ENCODE measurements around the gene ASNSD1.

GRCh38 chr2:189679226-189679625 is 18.0 kb downstream of the ASNSD1 start:
- TF ChIP-seq CTCF (IDR thresholded peaks at IDR 0.05; ENCODE audit: borderline replicate concordance, extremely low read depth, low read length, poor library complexity, severe bottlenecking) (no peak), EZH2 (IDR thresholded peaks at IDR 0.05; ENCODE audit: borderline replicate concordance, low read depth, low read length, severe bottlenecking) (no peak)
